ENCODE results near the gene VEZT.

GRCh38 chr12:95286713-95287112, 69.1 kb downstream of the VEZT start:
- no peak for TF ChIP-seq EP300 (IDR thresholded peaks at IDR 0.05; ENCODE audit: low read length)
- no peak for TF ChIP-seq CTCF (IDR thresholded peaks at IDR 0.05 in 2 of 3, conservative IDR thresholded peaks at IDR 0.05 in 1 of 3; ENCODE audit: insufficient read depth in 2 of 3, low read depth in 1 of 3, low read length in 3 of 3)
- no peak for TF ChIP-seq CREBBP (IDR thresholded peaks at IDR 0.05; ENCODE audit: low read depth, low read length)
- no peak for TF ChIP-seq NR2C1 (IDR thresholded peaks at IDR 0.05)
- no peak for TF ChIP-seq NR2C1 (tag; IDR thresholded peaks at IDR 0.05)
- TF ChIP-seq SREBF2 (CRISPR knock-in tag; IDR thresholded peaks at IDR 0.05): no peak
- no peak for TF ChIP-seq RFX5 (IDR thresholded peaks at IDR 0.05; ENCODE audit: low read depth, low read length)
- no peak for TF ChIP-seq RAD21 (CRISPR knock-in tag; conservative IDR thresholded peaks at IDR 0.05 in 1 of 2, IDR thresholded peaks at IDR 0.05 in 1 of 2)
- no peak for TF ChIP-seq JUN (IDR thresholded peaks at IDR 0.05; ENCODE audit: borderline replicate concordance, low read depth, low read length)
- no peak for TF ChIP-seq JUN (CRISPR knock-in tag; IDR thresholded peaks at IDR 0.05; ENCODE audit: borderline replicate concordance)
- no peak for TF ChIP-seq ZBTB33 (CRISPR knock-in tag; IDR thresholded peaks at IDR 0.05)

Measured in K562 (cell line).